ENCODE data around the gene SLC25A29.

SLC25A29 gene

GRCh38 chr14:100294213-100294962 lies 11.9 kb downstream of the SLC25A29 start:
- Histone ChIP-seq H4K91ac (ENCODE audit: low read depth, low read length, poor library complexity) (no peak overlapping the region), H3K79me1 (ENCODE audit: low read depth, low read length) (peaks cover 34% of the 10 kb centered on the region), H3K27ac (replicated peaks; ENCODE audit: low read length) (no peak overlapping the region), H2BK12ac (ENCODE audit: low read length) (no peak overlapping the region), H3K9me3 (replicated peaks in 1 of 2; ENCODE audit: control insufficient read depth in 2 of 2, insufficient read depth in 1 of 2, low read depth in 1 of 2, low read length in 2 of 2) (peaks cover 0 to 1% of the 10 kb centered on the region in 2 donors), H3K4me2 (ENCODE audit: insufficient read depth, low read length, poor library complexity, severe bottlenecking) (no peak overlapping the region), H2AK5ac (ENCODE audit: low read depth, low read length) (no peak overlapping the region), H3K4me3 (ENCODE audit: low read length in 2 of 2) (no peak overlapping the region), H2BK15ac (ENCODE audit: low read length) (no peak overlapping the region), H3K14ac (ENCODE audit: low read length) (no peak overlapping the region), H2AFZ (ENCODE audit: low read length) (no peak overlapping the region), H3K23ac (ENCODE audit: low read depth, low read length, poor library complexity) (no peak overlapping the region), H2BK120ac (ENCODE audit: low read depth, low read length) (no peak overlapping the region), H2BK5ac (ENCODE audit: low read length) (no peak overlapping the region), H3K18ac (ENCODE audit: low read length) (no peak overlapping the region), H3K4me1 (ENCODE audit: control insufficient read depth in 2 of 2, insufficient read depth in 1 of 2, low read depth in 1 of 2, low read length in 2 of 2) (peaks cover 2 to 6% of the 10 kb centered on the region in 2 donors), H3K4ac (ENCODE audit: low read length) (no peak overlapping the region), H4K8ac (ENCODE audit: low read depth, low read length) (no peak overlapping the region), H3K27me3 (ENCODE audit: control insufficient read depth in 3 of 3, insufficient read depth in 3 of 3, low read depth in 1 of 3, low read length in 3 of 3) (no peaks in the 10 kb centered on the region), H3K9ac (ENCODE audit: low read depth, low read length, poor library complexity) (no peak overlapping the region), H3K36me3 (replicated peaks in 1 of 2; ENCODE audit: control insufficient read depth in 2 of 2, insufficient read depth in 2 of 2, low read length in 2 of 2) (peaks cover 67 to 84% of the 10 kb centered on the region in 2 donors)
- no CpG with 5 or more reads among the region's 12 CpGs for WGBS, 2 donors (ENCODE audit: extremely low coverage in 2 of 2, insufficient read length in 2 of 2, insufficient replicate concordance in 1 of 2)
- no peak for DNase-seq (ENCODE audit: low spot score)

DNA sequence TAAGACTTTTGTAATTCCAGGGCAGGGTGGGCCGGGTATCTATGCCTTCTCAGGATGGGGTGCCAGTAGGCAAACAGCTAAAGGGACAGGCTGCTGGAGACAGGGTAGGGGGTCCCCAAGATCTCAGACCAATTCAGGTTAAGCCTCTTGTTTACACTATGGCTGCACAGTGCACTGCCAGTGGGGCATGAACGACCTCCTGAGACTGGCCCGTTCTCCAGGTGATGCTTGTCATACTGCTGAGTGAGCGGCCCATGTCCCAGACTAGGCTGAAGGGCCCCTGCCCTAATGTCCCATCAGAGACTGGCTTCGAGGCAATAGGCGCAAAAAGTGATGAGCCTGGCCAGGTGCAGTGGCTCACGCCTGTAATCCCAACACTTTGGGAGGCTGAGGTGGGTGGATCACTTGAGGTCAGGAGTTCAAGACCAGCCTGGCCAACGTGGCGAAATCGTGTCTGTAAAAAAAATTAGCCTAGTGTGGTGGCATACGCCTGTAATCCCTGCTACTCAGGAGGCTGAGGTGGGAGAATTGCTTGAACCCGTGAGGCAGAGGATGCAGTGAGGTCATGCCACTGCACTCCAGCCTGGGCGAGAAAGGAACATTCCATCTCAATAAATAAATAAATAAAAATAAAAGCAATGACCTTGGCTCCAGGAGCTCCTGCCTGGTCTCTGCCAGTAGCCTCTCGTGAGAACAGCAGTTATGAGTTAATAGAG lies 12.6 kb downstream of the SLC25A29 start:
- H4K8ac ChIP-seq (ENCODE audit: low read depth, low read length) = no peak overlapping the region
- no peak overlapping the region for H3K27ac ChIP-seq (replicated peaks; ENCODE audit: low read length)
- H2AFZ ChIP-seq (ENCODE audit: low read length) = no peak overlapping the region
- H3K14ac ChIP-seq (ENCODE audit: low read length) = no peak overlapping the region
- WGBS, 2 donors (ENCODE audit: extremely low coverage in 2 of 2, insufficient read length in 2 of 2, insufficient replicate concordance in 1 of 2) = no CpG with 5 or more reads among the region's 14 CpGs
- H3K4me3 ChIP-seq (ENCODE audit: low read length in 2 of 2) = no peak overlapping the region
- no peak overlapping the region for H2AK5ac ChIP-seq (ENCODE audit: low read depth, low read length)
- peaks cover 2 to 6% of the 10 kb centered on the region in 2 donors for H3K4me1 ChIP-seq (ENCODE audit: control insufficient read depth in 2 of 2, insufficient read depth in 1 of 2, low read depth in 1 of 2, low read length in 2 of 2)
- no peak overlapping the region for H2BK15ac ChIP-seq (ENCODE audit: low read length)
- peaks cover 60 to 84% of the 10 kb centered on the region in 2 donors for H3K36me3 ChIP-seq (replicated peaks in 1 of 2; ENCODE audit: control insufficient read depth in 2 of 2, insufficient read depth in 2 of 2, low read length in 2 of 2)
- no peak overlapping the region for H3K9ac ChIP-seq (ENCODE audit: low read depth, low read length, poor library complexity)
- no peak for DNase-seq (ENCODE audit: low spot score)
- H3K79me1 ChIP-seq (ENCODE audit: low read depth, low read length) = peaks cover 31% of the 10 kb centered on the region
- H3K4me2 ChIP-seq (ENCODE audit: insufficient read depth, low read length, poor library complexity, severe bottlenecking) = no peak overlapping the region
- H3K23ac ChIP-seq (ENCODE audit: low read depth, low read length, poor library complexity) = no peak overlapping the region
- H3K4ac ChIP-seq (ENCODE audit: low read length) = no peak overlapping the region
- H4K91ac ChIP-seq (ENCODE audit: low read depth, low read length, poor library complexity) = no peak overlapping the region
- H2BK120ac ChIP-seq (ENCODE audit: low read depth, low read length) = no peak overlapping the region
- H3K9me3 ChIP-seq (replicated peaks in 1 of 2; ENCODE audit: control insufficient read depth in 2 of 2, insufficient read depth in 1 of 2, low read depth in 1 of 2, low read length in 2 of 2) = peaks cover 0 to 1% of the 10 kb centered on the region in 2 donors
- H3K27me3 ChIP-seq (ENCODE audit: control insufficient read depth in 3 of 3, insufficient read depth in 3 of 3, low read depth in 1 of 3, low read length in 3 of 3) = no peaks in the 10 kb centered on the region
- H2BK12ac ChIP-seq (ENCODE audit: low read length) = no peak overlapping the region
- no peak overlapping the region for H3K18ac ChIP-seq (ENCODE audit: low read length)
- H2BK5ac ChIP-seq (ENCODE audit: low read length) = no peak overlapping the region

GRCh38 chr14:100292776-100293461 lies 13.3 kb downstream of the SLC25A29 start:
- no peak for DNase-seq (ENCODE audit: low spot score)
- Histone ChIP-seq H3K14ac (ENCODE audit: low read length) (no peak overlapping the region), H2BK5ac (ENCODE audit: low read length) (peak overlapping the region; percentile 39), H3K23ac (ENCODE audit: low read depth, low read length, poor library complexity) (peak overlapping the region; percentile 80), H3K4me3 (ENCODE audit: low read length in 2 of 2) (no peak overlapping the region), H2BK12ac (ENCODE audit: low read length) (no peak overlapping the region), H3K4me2 (ENCODE audit: insufficient read depth, low read length, poor library complexity, severe bottlenecking) (no peak overlapping the region), H3K79me1 (ENCODE audit: low read depth, low read length) (peaks cover 31% of the 10 kb centered on the region), H3K4me1 (ENCODE audit: control insufficient read depth in 2 of 2, insufficient read depth in 1 of 2, low read depth in 1 of 2, low read length in 2 of 2) (peaks cover 2 to 6% of the 10 kb centered on the region in 2 donors), H3K4ac (ENCODE audit: low read length) (no peak overlapping the region), H3K36me3 (replicated peaks in 1 of 2; ENCODE audit: control insufficient read depth in 2 of 2, insufficient read depth in 2 of 2, low read length in 2 of 2) (peaks cover 56 to 77% of the 10 kb centered on the region in 2 donors), H4K91ac (ENCODE audit: low read depth, low read length, poor library complexity) (no peak overlapping the region), H3K27ac (replicated peaks; ENCODE audit: low read length) (no peak overlapping the region), H3K27me3 (ENCODE audit: control insufficient read depth in 3 of 3, insufficient read depth in 3 of 3, low read depth in 1 of 3, low read length in 3 of 3) (no peaks in the 10 kb centered on the region), H2AK5ac (ENCODE audit: low read depth, low read length) (no peak overlapping the region), H2BK120ac (ENCODE audit: low read depth, low read length) (no peak overlapping the region), H3K9me3 (replicated peaks in 1 of 2; ENCODE audit: control insufficient read depth in 2 of 2, insufficient read depth in 1 of 2, low read depth in 1 of 2, low read length in 2 of 2) (peaks cover 0 to 1% of the 10 kb centered on the region in 2 donors), H2BK15ac (ENCODE audit: low read length) (no peak overlapping the region), H2AFZ (ENCODE audit: low read length) (no peak overlapping the region), H4K8ac (ENCODE audit: low read depth, low read length) (peak overlapping the region; percentile 43), H3K18ac (ENCODE audit: low read length) (no peak overlapping the region), H3K9ac (ENCODE audit: low read depth, low read length, poor library complexity) (no peak overlapping the region)
- WGBS, 2 donors (ENCODE audit: extremely low coverage in 2 of 2, insufficient read length in 2 of 2, insufficient replicate concordance in 1 of 2) = no CpG with 5 or more reads among the region's 42 CpGs

All from neuronal stem cell (in vitro differentiated cells).